VCaP (cell line): ENCODE measurements around the gene TYSND1.
"Not testable (repeated sequence)": the region's sequence is repeated elsewhere in the genome, so short reads cannot be mapped to it uniquely, and the experiment has no call there.

ENCODE experiments used
- H3K27ac ChIP-seq: fragments of 450-650 bp; 2 replicates; pipeline ENCODE4 v1.5.1; 2017
- TF ChIP-seq, protein P1 (sequence below): fragments of 450-650 bp; conservative IDR thresholded peaks from 2 replicates; pipeline ENCODE4 v1.5.1; 2017; ENCODE audit warnings: mild to moderate bottlenecking, moderate library complexity

TYSND1 gene

DNA sequence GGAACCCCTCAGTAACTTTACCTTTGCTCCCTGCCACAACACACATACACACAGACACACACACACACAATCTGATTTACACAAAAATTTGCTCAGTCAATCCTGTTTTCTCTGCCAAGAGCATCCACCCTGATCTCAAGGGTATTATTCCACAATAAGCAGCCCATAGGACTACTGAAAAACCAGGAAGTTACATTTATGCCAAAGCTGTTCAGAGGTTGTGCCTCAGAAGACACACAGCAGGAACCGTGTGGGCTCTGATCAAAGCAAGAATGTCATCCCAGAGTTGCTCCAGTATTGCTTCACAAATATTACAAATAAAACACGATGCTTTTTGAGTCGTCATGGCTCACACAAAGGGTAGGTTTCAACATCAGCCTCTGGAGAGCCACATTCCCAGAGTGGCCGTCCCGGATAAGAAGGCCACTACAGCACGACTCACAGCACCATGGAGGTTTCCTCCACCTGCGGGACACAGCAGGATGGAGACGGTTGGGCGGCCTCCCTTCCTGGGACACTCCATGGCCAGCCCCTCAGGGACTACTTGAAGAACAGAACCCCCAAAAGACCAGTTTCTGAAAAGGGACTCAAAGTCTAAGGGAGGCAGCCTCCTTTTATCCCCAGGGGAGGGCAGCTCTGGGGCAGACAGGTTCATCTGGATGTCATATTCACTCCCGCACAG, 15.5 kb downstream of the TYSND1 start:
- TF ChIP-seq, protein P1, sequence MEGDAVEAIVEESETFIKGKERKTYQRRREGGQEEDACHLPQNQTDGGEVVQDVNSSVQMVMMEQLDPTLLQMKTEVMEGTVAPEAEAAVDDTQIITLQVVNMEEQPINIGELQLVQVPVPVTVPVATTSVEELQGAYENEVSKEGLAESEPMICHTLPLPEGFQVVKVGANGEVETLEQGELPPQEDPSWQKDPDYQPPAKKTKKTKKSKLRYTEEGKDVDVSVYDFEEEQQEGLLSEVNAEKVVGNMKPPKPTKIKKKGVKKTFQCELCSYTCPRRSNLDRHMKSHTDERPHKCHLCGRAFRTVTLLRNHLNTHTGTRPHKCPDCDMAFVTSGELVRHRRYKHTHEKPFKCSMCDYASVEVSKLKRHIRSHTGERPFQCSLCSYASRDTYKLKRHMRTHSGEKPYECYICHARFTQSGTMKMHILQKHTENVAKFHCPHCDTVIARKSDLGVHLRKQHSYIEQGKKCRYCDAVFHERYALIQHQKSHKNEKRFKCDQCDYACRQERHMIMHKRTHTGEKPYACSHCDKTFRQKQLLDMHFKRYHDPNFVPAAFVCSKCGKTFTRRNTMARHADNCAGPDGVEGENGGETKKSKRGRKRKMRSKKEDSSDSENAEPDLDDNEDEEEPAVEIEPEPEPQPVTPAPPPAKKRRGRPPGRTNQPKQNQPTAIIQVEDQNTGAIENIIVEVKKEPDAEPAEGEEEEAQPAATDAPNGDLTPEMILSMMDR: no peak
- H3K27ac ChIP-seq: no peak overlapping the region

DNA sequence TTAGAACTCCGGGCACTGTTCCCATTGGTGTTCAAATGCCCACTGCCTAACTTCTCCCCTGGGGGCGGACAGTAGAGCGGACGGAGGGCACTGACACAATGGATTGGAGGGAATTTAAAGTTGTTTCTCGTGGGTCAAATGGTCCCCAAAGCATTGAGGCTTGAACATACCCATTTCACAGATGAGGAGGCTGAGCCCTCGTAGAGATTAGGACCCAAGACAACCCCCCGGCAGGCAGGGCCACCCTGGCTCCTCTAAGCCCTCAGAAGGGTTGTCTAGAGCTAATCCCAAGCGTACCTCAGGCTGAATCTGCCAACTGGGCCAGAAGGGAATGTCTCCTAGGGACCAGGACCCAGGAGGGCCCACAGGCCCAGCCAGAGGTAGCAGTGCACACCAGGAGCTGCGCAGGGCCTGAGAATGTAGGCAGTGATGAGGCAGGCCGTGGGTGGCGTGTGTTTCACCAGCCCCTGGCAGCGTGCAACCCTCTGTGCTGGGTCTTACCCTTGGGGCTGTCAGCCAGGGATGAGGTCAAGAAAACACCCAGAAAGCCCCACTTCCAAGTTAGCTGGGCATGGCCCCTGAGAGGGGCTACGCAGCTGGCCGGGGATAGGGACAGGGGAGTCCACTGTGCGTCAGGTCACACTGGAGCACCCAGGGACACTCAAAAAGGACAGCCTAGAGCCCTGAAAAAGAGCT, 19.7 kb downstream of the TYSND1 start:
- TF ChIP-seq, protein P1: no peak
- no peak overlapping the region for H3K27ac ChIP-seq

GRCh38 chr10:70125918-70126552, 20.5 kb downstream of the TYSND1 start:
- H3K27ac ChIP-seq: no peak overlapping the region
- TF ChIP-seq, protein P1: no peak

GRCh38 chr10:70124918-70125317, 21.6 kb downstream of the TYSND1 start:
- TF ChIP-seq, protein P1: no peak
- no peak overlapping the region for H3K27ac ChIP-seq

DNA sequence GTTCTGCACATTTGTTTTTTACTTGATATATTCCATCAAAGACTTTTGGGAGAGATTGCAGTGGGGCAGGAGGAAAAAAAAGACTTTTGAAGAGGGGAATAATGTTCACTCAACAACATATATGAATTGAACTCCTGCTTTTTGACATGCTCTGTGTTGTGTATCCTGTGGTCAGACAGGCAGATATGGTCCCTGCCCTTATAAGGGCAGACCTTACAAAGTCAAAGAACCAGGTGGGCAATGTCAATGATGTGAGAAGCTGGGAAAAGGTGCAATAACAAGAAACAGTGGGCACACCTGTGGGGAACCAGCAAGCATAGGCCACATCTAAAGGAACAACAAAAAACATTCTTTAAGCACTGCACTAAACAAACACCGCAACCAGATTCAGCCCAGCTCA, 22.1 kb downstream of the TYSND1 start:
- TF ChIP-seq, protein P1: no peak
- H3K27ac ChIP-seq: no peak overlapping the region

DNA sequence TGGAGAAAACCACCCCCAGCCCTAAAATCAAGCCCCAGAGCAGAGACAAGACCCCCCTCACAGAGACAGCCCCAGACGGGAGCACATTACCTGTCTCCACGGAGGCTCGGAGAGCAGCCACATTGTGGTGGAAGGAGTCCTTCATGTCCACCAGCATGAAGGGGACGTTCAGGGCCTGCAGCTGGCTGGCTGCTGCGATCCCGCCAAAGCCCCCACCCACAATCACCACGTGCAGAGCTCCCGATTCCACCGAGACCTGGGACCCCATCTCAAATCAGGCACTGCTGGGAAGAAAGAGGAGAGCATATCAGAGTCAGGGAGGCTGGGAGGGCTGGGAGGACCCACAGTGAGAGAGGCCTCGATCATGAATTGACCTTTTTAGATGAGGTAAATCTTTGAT, 22.7 kb downstream of the TYSND1 start:
- H3K27ac ChIP-seq: no peak overlapping the region
- TF ChIP-seq, protein P1: no peak

DNA sequence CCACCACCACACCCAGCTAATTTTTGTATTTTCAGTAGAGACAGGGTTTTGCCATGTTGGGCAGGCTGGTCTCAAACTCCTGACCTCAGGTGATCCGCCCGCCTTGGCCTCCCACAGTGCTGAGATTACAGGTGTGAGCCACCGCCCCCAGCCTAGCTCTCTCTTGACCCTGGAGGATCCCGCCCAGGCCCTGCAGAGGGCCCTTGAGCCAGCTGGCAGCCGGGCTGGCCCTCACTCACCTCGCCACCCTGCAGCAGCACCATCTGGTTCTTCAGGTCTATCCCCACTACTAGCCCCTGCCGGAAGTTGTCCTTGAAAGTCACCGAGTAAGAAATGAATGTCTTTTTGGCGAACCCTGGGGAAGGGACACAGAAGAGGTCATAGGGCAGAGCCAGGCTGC, 23.3 kb downstream of the TYSND1 start:
- not testable (repeated sequence) for H3K27ac ChIP-seq

- TF ChIP-seq, protein P1: no peak
Measured at GRCh38 chr10:70122742-70123141, 23.8 kb downstream of the TYSND1 start.

More at GRCh38 chr10:70122742-70123141, 23.8 kb downstream of the TYSND1 start:
- H3K27ac ChIP-seq: no peak overlapping the region
